Measurements from ENCODE around the gene STYXL2. TPM values are rescaled to one million over a fixed set of nuclear protein-coding genes. Genes with fewer than 3 reads are reported as not detected.

The STYXL2 gene
- total RNA-seq, 2 donors from 2014 or later = not detected

GRCh38 chr1:167136806-167137205 is 42.9 kb downstream of the STYXL2 start:
- peaks cover 52% of the 10 kb centered on the region for H3K27me3 Mint-ChIP-seq
- DNase-seq (no peak), ATAC-seq (no peak)
- no peak overlapping the region for H3K27ac Mint-ChIP-seq
- H3K4me1 Mint-ChIP-seq = no peaks in the 10 kb centered on the region
- H3K4me3 Mint-ChIP-seq = no peak overlapping the region
- no peaks in the 10 kb centered on the region for H3K36me3 Mint-ChIP-seq (ENCODE audit: low read depth)
- H3K9me3 ChIP-seq (ENCODE audit: control insufficient read depth, low read length, poor library complexity, severe bottlenecking) = no peaks in the 10 kb centered on the region

DNA sequence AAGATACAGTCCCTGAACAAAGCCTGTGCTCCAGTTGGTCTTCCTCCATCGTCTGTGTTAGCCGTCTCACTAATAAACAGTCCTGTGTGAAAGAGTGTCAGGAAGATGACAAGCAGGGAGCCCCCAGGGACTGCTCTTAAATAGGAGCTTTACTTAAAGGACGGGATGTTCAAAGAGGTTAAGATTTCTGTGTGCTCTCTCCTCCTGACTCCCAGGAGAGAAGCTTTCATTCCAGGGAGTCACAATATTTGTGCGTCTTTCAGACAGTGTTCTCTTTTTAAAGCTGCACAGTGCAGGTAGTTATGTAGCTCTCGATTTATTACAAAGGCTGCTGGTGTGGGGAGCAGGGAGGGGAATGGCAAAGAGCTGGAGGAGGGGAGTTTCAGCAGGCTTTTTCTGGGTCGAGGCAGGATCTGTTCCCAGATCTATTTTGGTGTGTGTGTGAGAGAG is 43.5 kb downstream of the STYXL2 start:
- Mint-ChIP-seq H3K4me3 (no peak overlapping the region), H3K36me3 (ENCODE audit: low read depth) (no peaks in the 10 kb centered on the region)

GRCh38 chr1:167137793-167138510 is 44.1 kb downstream of the STYXL2 start:
- Mint-ChIP-seq H3K27ac (no peak overlapping the region), H3K36me3 (ENCODE audit: low read depth) (no peaks in the 10 kb centered on the region), H3K4me3 (no peak overlapping the region), H3K4me1 (no peaks in the 10 kb centered on the region), H3K27me3 (peaks cover 40% of the 10 kb centered on the region)
- no peaks in the 10 kb centered on the region for H3K9me3 ChIP-seq (ENCODE audit: control insufficient read depth, low read length, poor library complexity, severe bottlenecking)
- no peak for ATAC-seq
- DNase-seq = no peak

More for the DNA sequence above, 43.5 kb downstream of the STYXL2 start:
- Mint-ChIP-seq H3K4me1 (no peaks in the 10 kb centered on the region), H3K27me3 (peaks cover 46% of the 10 kb centered on the region), H3K27ac (no peak overlapping the region)
- DNase-seq (no peak), ATAC-seq (no peak)
- no peaks in the 10 kb centered on the region for H3K9me3 ChIP-seq (ENCODE audit: control insufficient read depth, low read length, poor library complexity, severe bottlenecking)

DNA sequence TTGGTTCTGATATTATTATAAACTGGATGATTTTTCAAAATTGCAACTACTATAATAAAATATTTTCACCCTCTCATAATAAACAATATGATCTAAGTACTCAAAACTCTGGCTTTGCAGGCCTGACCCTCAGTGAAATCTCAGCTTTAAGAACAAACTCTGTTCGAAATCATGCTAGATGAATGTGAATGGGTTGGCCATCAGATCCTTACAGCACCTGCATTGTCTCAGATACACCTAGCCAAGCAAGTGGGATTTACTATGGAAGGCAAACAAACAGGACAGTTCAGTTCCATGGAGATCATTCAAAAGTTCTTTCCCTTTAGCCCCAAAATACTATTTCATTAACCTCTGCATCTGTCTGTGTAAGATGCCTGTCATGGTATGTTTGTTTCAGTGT is 44.8 kb downstream of the STYXL2 start:
- H3K9me3 ChIP-seq (ENCODE audit: control insufficient read depth, low read length, poor library complexity, severe bottlenecking) = no peaks in the 10 kb centered on the region
- H3K27ac Mint-ChIP-seq = no peak overlapping the region
- H3K4me1 Mint-ChIP-seq = no peaks in the 10 kb centered on the region
- DNase-seq = no peak
- ATAC-seq = no peak
- peaks cover 1% of the 10 kb centered on the region for H3K36me3 Mint-ChIP-seq (ENCODE audit: low read depth)
- peaks cover 33% of the 10 kb centered on the region for H3K27me3 Mint-ChIP-seq
- H3K4me3 Mint-ChIP-seq = no peak overlapping the region

DNA sequence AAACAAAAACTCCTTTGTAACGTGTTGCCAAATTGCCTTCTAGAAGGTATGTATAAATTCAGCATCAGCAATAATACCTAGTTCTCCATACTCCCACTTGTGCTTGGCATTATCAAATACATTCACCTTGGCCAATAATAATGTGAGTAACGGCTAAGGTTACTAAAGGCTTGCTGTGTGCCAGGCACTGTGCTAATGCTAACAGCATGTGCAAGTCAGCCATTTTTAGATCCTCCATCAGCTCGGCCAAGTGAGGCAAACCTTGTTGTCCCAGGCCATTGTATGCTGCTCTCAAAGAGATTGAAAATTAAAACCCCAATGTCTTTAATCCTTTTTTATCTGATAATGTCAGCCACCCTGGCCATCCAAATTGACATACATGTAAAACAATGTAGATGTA is 48.1 kb downstream of the STYXL2 start:
- ATAC-seq = no peak
- Mint-ChIP-seq H3K4me3 (no peak overlapping the region), H3K27me3 (peaks cover 20% of the 10 kb centered on the region), H3K4me1 (no peaks in the 10 kb centered on the region), H3K27ac (no peak overlapping the region), H3K36me3 (ENCODE audit: low read depth) (peaks cover 2% of the 10 kb centered on the region)
- H3K9me3 ChIP-seq (ENCODE audit: control insufficient read depth, low read length, poor library complexity, severe bottlenecking) = peaks cover 3% of the 10 kb centered on the region
- DNase-seq = no peak

Other genes starting within 250 kb of the STYXL2 start
- 10 to 100 TPM; 12.0 to 13.1 TPM for gene TADA1, start 217.8 kb upstream of the STYXL2 start, total RNA-seq
- gene ILDR2, start 118.5 kb upstream of the STYXL2 start, total RNA-seq = under 1 TPM; 0.20 to 0.34 TPM
- not detected for gene MAEL, start 104.8 kb upstream of the STYXL2 start, total RNA-seq
- 1 to 10 TPM; 5.3 to 7.6 TPM for gene GPA33, start 3.7 kb upstream of the STYXL2 start, total RNA-seq
- 10 to 100 TPM; 28.7 to 31.2 TPM for gene POU2F1, start 126.8 kb downstream of the STYXL2 start, total RNA-seq

Data from T-helper 17 cell (primary cell).